Astrocyte (in vitro differentiated cells and primary cell): ENCODE measurements around the gene ACVR2B. TPM values are rescaled to one million over a fixed set of nuclear protein-coding genes. Genes with fewer than 3 reads are reported as not detected.

ENCODE experiments used
- DNase-seq: peaks from one replicate; pipeline ENCODE4 v3.0.0-alpha.2; 2010; ENCODE audit warnings: low read depth
- FAIRE-seq: peaks from 2 replicates; lab custom pipeline; 2011; peaks lifted over from hg19 to GRCh38; lab: Jason Lieb, UNC
- H2AFZ ChIP-seq: 2 replicates; pipeline ENCODE4 v1.6.0; 2012; ENCODE audit warnings: low read depth, low read length, inconsistent platforms
- H3K27ac ChIP-seq: 2 replicates; pipeline ENCODE4 v1.5.1; 2011; ENCODE audit warnings: low read depth, low read length, inconsistent platforms
- H3K27me3 ChIP-seq: 2 replicates; pipeline ENCODE4 v1.6.0; 2011; ENCODE audit warnings: low read length, inconsistent platforms; ENCODE audit not compliant: insufficient read depth
- H3K36me3 ChIP-seq: 2 replicates; pipeline ENCODE4 v1.5.1; 2011; ENCODE audit warnings: low read length, inconsistent platforms; ENCODE audit not compliant: insufficient read depth
- H3K4me1 ChIP-seq: 2 replicates; pipeline ENCODE4 v1.5.1; 2011; ENCODE audit warnings: low read length, inconsistent platforms; ENCODE audit not compliant: insufficient read depth
- H3K4me2 ChIP-seq: 2 replicates; pipeline ENCODE4 v1.6.0; 2012; ENCODE audit warnings: low read length, inconsistent platforms
- H3K4me3 ChIP-seq: 2 replicates; pipeline ENCODE4 v1.5.1; 2011; ENCODE audit warnings: low read depth, mild to moderate bottlenecking, low read length, inconsistent platforms; ENCODE audit not compliant: insufficient read depth
- H3K79me2 ChIP-seq: 2 replicates; pipeline ENCODE4 v1.6.0; 2012; ENCODE audit warnings: mild to moderate bottlenecking, low read length, inconsistent platforms; ENCODE audit not compliant: insufficient read depth
- H3K9ac ChIP-seq: 2 replicates; pipeline ENCODE4 v1.6.0; 2012; ENCODE audit warnings: mild to moderate bottlenecking, low read length, inconsistent platforms
- H3K9me3 ChIP-seq: 2 replicates; pipeline ENCODE4 v1.5.1; 2012; ENCODE audit warnings: low read depth, mild to moderate bottlenecking, low read length, inconsistent platforms; ENCODE audit not compliant: insufficient read depth
- H4K20me1 ChIP-seq: 2 replicates; pipeline ENCODE4 v1.6.0; 2012; ENCODE audit warnings: low read length, inconsistent platforms; ENCODE audit not compliant: insufficient read depth
- H3K27ac Mint-ChIP-seq: one replicate; pipeline ENCODE4 v1.8.0; 2021; ENCODE audit warnings: mild to moderate bottlenecking, mixed read lengths; ENCODE audit not compliant: unreplicated experiment
- H3K27me3 Mint-ChIP-seq: one replicate; pipeline ENCODE4 v1.8.0; 2021; ENCODE audit warnings: low read depth, mixed read lengths; ENCODE audit not compliant: unreplicated experiment
- H3K36me3 Mint-ChIP-seq: one replicate; pipeline ENCODE4 v1.8.0; 2021; ENCODE audit warnings: low read depth, mixed read lengths; ENCODE audit not compliant: unreplicated experiment
- H3K4me1 Mint-ChIP-seq: one replicate; pipeline ENCODE4 v1.8.0; 2021; ENCODE audit warnings: low read depth, mixed read lengths; ENCODE audit not compliant: unreplicated experiment
- H3K4me3 Mint-ChIP-seq: one replicate; pipeline ENCODE4 v1.8.0; 2021; ENCODE audit warnings: mild to moderate bottlenecking, moderate library complexity, mixed read lengths; ENCODE audit not compliant: unreplicated experiment
- H3K9me3 Mint-ChIP-seq: one replicate; pipeline ENCODE4 v1.8.0; 2021; ENCODE audit warnings: mild to moderate bottlenecking, mixed read lengths; ENCODE audit not compliant: unreplicated experiment
- CTCF ChIP-seq: IDR thresholded peaks from 2 replicates; pipeline ENCODE4 v1.5.1; 2011; ENCODE audit warnings: low read depth, mild to moderate bottlenecking, inconsistent platforms, low read length, moderate library complexity; ENCODE audit not compliant: insufficient read depth
- EZH2 ChIP-seq: IDR thresholded peaks from 2 replicates; pipeline ENCODE4 v1.6.1; 2012; ENCODE audit warnings: mild to moderate bottlenecking, low read length, inconsistent platforms; ENCODE audit not compliant: insufficient read depth
- total RNA-seq: library from RNA; stranded (reverse); gene quantifications from 2 replicates; pipeline ENCODE4 v1.2.1, GENCODE V29; 2021

Gene ACVR2B
- total RNA-seq, 1 donor from 2014 or later, result 14.7 TPM

- Histone ChIP-seq H2AFZ (peak overlapping the region; percentile 87), H3K4me3 (peak overlapping the region; percentile 78), H3K9me3 (no peaks in the 10 kb centered on the region), H3K27ac (peak overlapping the region; percentile 38), H3K4me1 (peaks cover 8% of the 10 kb centered on the region), H3K9ac (peak overlapping the region; percentile 86), H4K20me1 (peaks cover 32% of the 10 kb centered on the region), H3K4me2 (peak overlapping the region; percentile 98), H3K79me2 (peaks cover 19% of the 10 kb centered on the region), H3K27me3 (no peaks in the 10 kb centered on the region), H3K36me3 (no peaks in the 10 kb centered on the region)
- no peaks in the 10 kb centered on the region for H3K4me1 Mint-ChIP-seq
- TF ChIP-seq EZH2 (no peak), CTCF (no peak)
- H3K27ac Mint-ChIP-seq, result peak overlapping the region; percentile 96
- DNase-seq (no peak), FAIRE-seq (no peak)
- no peaks in the 10 kb centered on the region for H3K36me3 Mint-ChIP-seq
- no peaks in the 10 kb centered on the region for H3K9me3 Mint-ChIP-seq
- H3K4me3 Mint-ChIP-seq, result peak overlapping the region; percentile 97
- no peaks in the 10 kb centered on the region for H3K27me3 Mint-ChIP-seq
Observed at GRCh38 chr3:38454178-38454883, 641 bp downstream of the ACVR2B start.

- Histone ChIP-seq H2AFZ (peak overlapping the region; percentile 87), H3K27ac (no peak overlapping the region), H3K9ac (peak overlapping the region; percentile 86)
Observed at GRCh38 chr3:38454884-38455638, 1.4 kb downstream of the ACVR2B start.

More at GRCh38 chr3:38454884-38455638, 1.4 kb downstream of the ACVR2B start:
- peaks cover 8% of the 10 kb centered on the region for H3K4me1 ChIP-seq
- H4K20me1 ChIP-seq, result peaks cover 35% of the 10 kb centered on the region
- peak overlapping the region; percentile 98 for H3K4me2 ChIP-seq
- peak overlapping the region; percentile 78 for H3K4me3 ChIP-seq
- H3K27ac Mint-ChIP-seq, result peak overlapping the region; percentile 69
- DNase-seq (no peak), FAIRE-seq (no peak)
- H3K36me3 Mint-ChIP-seq, result no peaks in the 10 kb centered on the region
- H3K9me3 Mint-ChIP-seq, result no peaks in the 10 kb centered on the region
- peaks cover 19% of the 10 kb centered on the region for H3K79me2 ChIP-seq
- no peaks in the 10 kb centered on the region for H3K27me3 ChIP-seq
- no peaks in the 10 kb centered on the region for H3K27me3 Mint-ChIP-seq
- no peaks in the 10 kb centered on the region for H3K9me3 ChIP-seq
- H3K4me3 Mint-ChIP-seq, result peak overlapping the region; percentile 97
- TF ChIP-seq EZH2, result no peak
- no peak for TF ChIP-seq CTCF
- H3K36me3 ChIP-seq, result no peaks in the 10 kb centered on the region
- H3K4me1 Mint-ChIP-seq, result no peaks in the 10 kb centered on the region
